H1 (cell line): ENCODE results near the gene CLIC3. TPM values are rescaled to one million over a fixed set of nuclear protein-coding genes. Genes with fewer than 3 reads are reported as not detected.

ENCODE experiments used
- CTCF ChIA-PET: fragments of 300-600 bp; sonication (Branson Sonifier 250); formaldehyde crosslinking; loops from one replicate; lab custom pipeline; 2021; ENCODE audit not compliant: partially characterized antibody; lab: Charles Lee
- POLR2A ChIA-PET: fragments of 300-600 bp; sonication (Branson Sonifier 250); formaldehyde crosslinking; loops from one replicate; lab custom pipeline; 2021; ENCODE audit warnings: inconsistent platforms; ENCODE audit not compliant: partially characterized antibody; lab: Charles Lee
- DNase-seq, 2 experiments: peaks; one replicate each; pipeline versions ENCODE4 v3.0.0 to v3.0.0-alpha.2; 2010 to 2022; ENCODE audit warnings: low spot score in 2 of 2, low read depth in 1 of 2, mixed read lengths in 1 of 2
- FAIRE-seq: peaks from 2 replicates; lab custom pipeline; 2011; peaks lifted over from hg19 to GRCh38; lab: Jason Lieb, UNC
- H2AFZ ChIP-seq: 2 replicates; pipeline ENCODE4 v1.8.1; 2012; ENCODE audit warnings: low read length, inconsistent platforms
- H2AK5ac ChIP-seq: 2 replicates; pipeline ENCODE4 v1.6.1; 2013; ENCODE audit warnings: low read depth, low read length
- H2BK120ac ChIP-seq: replicated peaks from 2 replicates; pipeline ENCODE3; 2013; ENCODE audit warnings: low read depth, low read length, inconsistent platforms
- H2BK12ac ChIP-seq: 2 replicates; pipeline ENCODE4 v1.6.1; 2013; ENCODE audit warnings: low read depth, low read length
- H2BK15ac ChIP-seq: 2 replicates; pipeline ENCODE4 v1.6.1; 2013; ENCODE audit warnings: low read length
- H2BK20ac ChIP-seq: 2 replicates; pipeline ENCODE4 v1.6.1; 2013; ENCODE audit warnings: low read length
- H2BK5ac ChIP-seq: 2 replicates; pipeline ENCODE4 v1.6.1; 2013; ENCODE audit warnings: low read depth, low read length
- H3K14ac ChIP-seq: 2 replicates; pipeline ENCODE4 v1.6.1; 2013; ENCODE audit warnings: inconsistent platforms; ENCODE audit not compliant: insufficient read length
- H3K18ac ChIP-seq: 2 replicates; pipeline ENCODE4 v1.6.1; 2013; ENCODE audit warnings: low read length; ENCODE audit errors: extremely low read depth
- H3K23ac ChIP-seq: 2 replicates; pipeline ENCODE4 v1.6.1; 2013; ENCODE audit warnings: inconsistent platforms; ENCODE audit not compliant: insufficient read length
- H3K23me2 ChIP-seq: 2 replicates; pipeline ENCODE4 v1.6.1; 2013; ENCODE audit warnings: low read depth, low read length
- H3K27ac ChIP-seq: 2 replicates; pipeline ENCODE4 v1.6.1; 2011; ENCODE audit warnings: low read depth, low read length, inconsistent platforms
- H3K27me3 ChIP-seq, 4 experiments: replicated peaks in 1 of 4; 1 replicate in 1 of 4; 2 replicates in 3 of 4; pipeline versions ENCODE4 v1.6.1 to v1.8.1; 2011 to 2013; ENCODE audit warnings: low read length in 3 of 4, mild to moderate bottlenecking in 3 of 4, inconsistent platforms in 2 of 4, mixed read lengths in 2 of 4, moderate library complexity in 1 of 4; ENCODE audit not compliant: control insufficient read depth in 3 of 4, insufficient read depth in 3 of 4; ENCODE audit errors: extremely low read depth in 1 of 4
- H3K36me3 ChIP-seq, 4 experiments: 2 replicates each; pipeline versions ENCODE4 v1.6.1 to v1.8.1; 2011 to 2013; ENCODE audit warnings: mild to moderate bottlenecking in 4 of 4, low read length in 3 of 4, moderate library complexity in 2 of 4, control low read depth in 1 of 4, inconsistent platforms in 1 of 4; ENCODE audit not compliant: insufficient read depth in 4 of 4, control insufficient read depth in 2 of 4
- H3K4ac ChIP-seq: replicated peaks from 2 replicates; pipeline ENCODE3; 2013; ENCODE audit warnings: low read length, low read depth, mixed read lengths, inconsistent platforms; ENCODE audit not compliant: insufficient read length
- H3K4me1 ChIP-seq, 4 experiments: replicated peaks in 1 of 4; 1 replicate in 1 of 4; 2 replicates in 3 of 4; pipeline versions ENCODE4 v1.6.1 to v1.8.1; 2011 to 2013; ENCODE audit warnings: low read length in 3 of 4, inconsistent platforms in 2 of 4, mixed read lengths in 1 of 4; ENCODE audit not compliant: insufficient read depth in 4 of 4, control insufficient read depth in 3 of 4
- H3K4me2 ChIP-seq, 2 experiments: 2 replicates each; pipeline versions ENCODE4 v1.6.1 to v1.8.1; 2011 to 2013; ENCODE audit warnings: low read depth in 2 of 2, low read length in 2 of 2, control low read depth in 1 of 2, inconsistent platforms in 1 of 2, mild to moderate bottlenecking in 1 of 2; ENCODE audit not compliant: insufficient read depth in 1 of 2
- H3K4me3 ChIP-seq, 4 experiments: fragments of 200-600, 300-600 bp in 1 of 4; sonication (generic), shearing (Covaris generic), sonication (Bioruptor Twin) in 1 of 4; 2 replicates each; pipeline versions ENCODE4 v1.5.1 to v1.8.1; 2011 to 2016; ENCODE audit warnings: low read length in 4 of 4, low read depth in 3 of 4, control low read depth in 2 of 4, inconsistent platforms in 2 of 4, mild to moderate bottlenecking in 2 of 4, mixed read lengths in 1 of 4, moderate library complexity in 1 of 4; ENCODE audit not compliant: insufficient read depth in 2 of 4; ENCODE audit errors: extremely low read depth in 1 of 4
- H3K56ac ChIP-seq: replicated peaks from 2 replicates; pipeline ENCODE3; 2013; ENCODE audit warnings: low read depth, mild to moderate bottlenecking, mixed read lengths, low read length, inconsistent platforms; ENCODE audit not compliant: insufficient read length
- H3K79me1 ChIP-seq: 2 replicates; pipeline ENCODE4 v1.6.1; 2013; ENCODE audit warnings: low read depth, low read length, control low read depth
- H3K79me2 ChIP-seq, 2 experiments: 2 replicates each; pipeline versions ENCODE4 v1.6.1 to v1.8.1; 2012 to 2013; ENCODE audit warnings: low read length in 2 of 2, mild to moderate bottlenecking in 2 of 2, inconsistent platforms in 1 of 2; ENCODE audit not compliant: insufficient read depth in 2 of 2, control insufficient read depth in 1 of 2
- H3K9ac ChIP-seq, 4 experiments: replicated peaks in 1 of 4; 1 replicate in 1 of 4; 2 replicates in 3 of 4; pipeline versions ENCODE4 v1.6.1 to v1.8.1; 2011 to 2013; ENCODE audit warnings: low read depth in 3 of 4, low read length in 3 of 4, control low read depth in 2 of 4, mild to moderate bottlenecking in 2 of 4, moderate library complexity in 2 of 4, inconsistent platforms in 1 of 4; ENCODE audit errors: extremely low read depth in 1 of 4
- H3K9me3 ChIP-seq, 2 experiments: 2 replicates each; pipeline versions ENCODE4 v1.6.1 to v1.8.1; 2012 to 2013; ENCODE audit warnings: mild to moderate bottlenecking in 2 of 2, moderate library complexity in 2 of 2, control low read depth in 1 of 2, inconsistent platforms in 1 of 2, low read depth in 1 of 2, low read length in 1 of 2, mixed read lengths in 1 of 2; ENCODE audit not compliant: insufficient read depth in 2 of 2
- H4K20me1 ChIP-seq, 2 experiments: replicated peaks in 1 of 2; 2 replicates each; pipeline versions ENCODE3 to v1.8.1; 2011 to 2013; ENCODE audit warnings: inconsistent platforms in 2 of 2, low read length in 2 of 2, mild to moderate bottlenecking in 1 of 2; ENCODE audit not compliant: insufficient read depth in 2 of 2, control insufficient read depth in 1 of 2
- H4K5ac ChIP-seq: 2 replicates; pipeline ENCODE4 v1.6.1; 2013; ENCODE audit warnings: low read length, low read depth, mixed read lengths, inconsistent platforms; ENCODE audit not compliant: insufficient read length
- H4K8ac ChIP-seq: 2 replicates; pipeline ENCODE4 v1.8.0; 2013; ENCODE audit warnings: mild to moderate bottlenecking, moderate library complexity, low read length, inconsistent platforms; ENCODE audit not compliant: insufficient read depth; ENCODE audit errors: extremely low read depth
- H4K91ac ChIP-seq: replicated peaks from 2 replicates; pipeline ENCODE3; 2013; ENCODE audit warnings: low read length, mixed read lengths, inconsistent platforms; ENCODE audit not compliant: insufficient read length
- CHD1 ChIP-seq: IDR thresholded peaks from 2 replicates; pipeline ENCODE4 v1.6.1; 2012; ENCODE audit warnings: low read depth, low read length, improper control_type of control experiment
- WGBS, 2 experiments: shearing (Covaris generic) in 1 of 2; methylation state at CpG; one replicate each; pipeline versions ENCODE4 v1.1.6 to v1.1.7; 2013 to 2015; ENCODE audit warnings: low lambda C conversion rate in 2 of 2, mixed read lengths in 2 of 2, inconsistent platforms in 1 of 2, low coverage in 1 of 2, missing lambda C conversion rate in 1 of 2; ENCODE audit not compliant: insufficient replicate concordance in 2 of 2, insufficient coverage in 1 of 2, insufficient read length in 1 of 2; ENCODE audit errors: extremely low coverage in 1 of 2, missing lambda C conversion rate in 1 of 2; 5-methylcytosine and 5-hydroxymethylcytosine counted together
- polyA plus RNA-seq, 7 experiments: library from polyadenylated mRNA; depleted of rRNA in 3 of 7; stranded (reverse) in 5 of 7; unstranded in 2 of 7; fragments of >200 nt in 5 of 7; fragments of 200-250 nt in 2 of 7; gene quantifications; 1 replicate in 5 of 7; 2 replicates in 1 of 7; 4 replicates in 1 of 7; pipeline versions ENCODE4 v1.2.1 to v1.2.3, GENCODE V29; 2011 to 2013; ENCODE audit warnings: missing spikeins in 2 of 7, mixed read lengths in 2 of 7
- total RNA-seq: library from RNA; stranded (reverse); fragmentation: NEBNext Ultra II Directional; extraction: Animal tissue kit (Norgen Biotek cat#: 25700); gene quantifications from 2 replicates; pipeline ENCODE4 v1.2.1, GENCODE V29; 2021

Gene CLIC3
- total and polyA plus RNA-seq, 2 of the 8 experiments (the other 6 are each of a cell fraction or from before 2014, with no cell fraction given): 0.12 TPM; not detected in 1

DNA sequence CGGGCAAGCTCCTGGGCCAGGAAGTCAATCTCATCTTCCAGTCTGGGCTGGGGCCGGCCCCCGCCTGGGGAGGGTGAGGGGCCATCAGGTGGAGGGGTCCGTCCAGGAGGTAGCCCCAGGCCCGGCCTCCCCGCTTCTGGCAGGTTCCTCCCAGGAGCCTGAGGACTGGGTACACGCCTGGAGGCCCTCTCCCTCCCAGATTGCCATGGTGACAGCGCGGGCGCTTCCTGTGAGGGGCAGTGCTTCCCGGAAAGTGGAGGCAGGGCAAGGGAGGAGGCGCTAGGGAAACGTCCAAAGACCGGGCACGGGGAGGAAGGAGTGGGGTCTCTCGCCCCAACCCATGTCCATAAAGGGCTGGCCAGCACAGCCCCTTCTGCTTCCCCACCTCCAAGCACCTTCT, 44.8 kb upstream of the CLIC3 start:
- H3K4me2 ChIP-seq: no peak overlapping the region
- no peak overlapping the region for H2AFZ ChIP-seq
- H2BK5ac ChIP-seq: no peak overlapping the region
- no peak overlapping the region for H3K23ac ChIP-seq
- H4K91ac ChIP-seq: no peak overlapping the region
- H3K79me1 ChIP-seq: peaks cover 9% of the 10 kb centered on the region
- peaks cover 3 to 6% (median 5%) of the 10 kb centered on the region in 4 experiments; a peak in 4 of 7 replicates for H3K4me1 ChIP-seq
- H3K79me2 ChIP-seq: peaks cover 0 to 4% of the 10 kb centered on the region in 2 experiments; a peak in 1 of 4 replicates
- peaks cover 5 to 15% (median 10%) of the 10 kb centered on the region in 4 experiments; a peak in 6 of 7 replicates for H3K27me3 ChIP-seq
- FAIRE-seq (no peak), DNase-seq (no peak)
- peaks cover 8% of the 10 kb centered on the region; the same call in 1 of the 2 replicates for H3K23me2 ChIP-seq
- ChIA-PET POLR2A (no interaction called here), CTCF (interaction anchor here (2.0 kb wide), 1 partner anchor 12 kb away, joined by 13 read pairs; the partner anchor contains the start of gene ABCA2)
- peaks cover 7 to 15% of the 10 kb centered on the region in 2 experiments for H4K20me1 ChIP-seq
- H3K18ac ChIP-seq: no peak overlapping the region
- no peak overlapping the region for H3K4me3 ChIP-seq
- no peak overlapping the region for H4K5ac ChIP-seq
- H2AK5ac ChIP-seq: no peak overlapping the region
- no peak overlapping the region for H2BK120ac ChIP-seq
- no peak overlapping the region for H2BK20ac ChIP-seq
- H3K56ac ChIP-seq: no peak overlapping the region
- H2BK12ac ChIP-seq: no peak overlapping the region
- no peak overlapping the region for H3K4ac ChIP-seq
- 87% methylated on average over 7 of the region's 16 CpGs; no CpG with 5 or more reads in 1 of the 2 experiments for WGBS, 2 experiments
- H3K27ac ChIP-seq: no peak overlapping the region
- no peaks in the 10 kb centered on the region for H3K9me3 ChIP-seq
- no peak overlapping the region for H2BK15ac ChIP-seq
- TF ChIP-seq CHD1: no peak
- H3K14ac ChIP-seq: no peak overlapping the region
- peaks cover 0 to 3% (median 0%) of the 10 kb centered on the region in 4 experiments; a peak in 1 of 8 replicates for H3K36me3 ChIP-seq
- no peak overlapping the region; the same call in 1 of the 2 replicates for H4K8ac ChIP-seq
- H3K9ac ChIP-seq: no peak overlapping the region
